Loucy (cell line): ENCODE results near the gene ZNF333.
A peak's percentile ranks its signal among the peaks of the same experiment; 100 is the strongest.

Experiments used
- H2AFZ ChIP-seq: fragments of 200-600 bp; sonication (generic); 2 replicates; pipeline ENCODE4 v1.6.0; 2016; ENCODE audit warnings: antibody characterized with exemption, mild to moderate bottlenecking, low read length, moderate library complexity
- H3F3A ChIP-seq: fragments of 200-600 bp; 2 replicates; pipeline ENCODE4 v1.6.0; 2016; ENCODE audit warnings: antibody characterized with exemption, low read depth, mild to moderate bottlenecking
- H3K27me3 ChIP-seq: fragments of 200-600 bp; sonication (generic); 2 replicates; pipeline ENCODE4 v1.6.1; 2014; ENCODE audit warnings: low read length, mild to moderate bottlenecking; ENCODE audit not compliant: insufficient read depth, poor library complexity, severe bottlenecking
- H3K36me3 ChIP-seq: fragments of 200-600 bp; sonication (generic); 2 replicates; pipeline ENCODE4 v1.6.1; 2016; ENCODE audit warnings: low read length; ENCODE audit not compliant: insufficient read depth
- H3K4me1 ChIP-seq: fragments of 200-600 bp; sonication (generic); 2 replicates; pipeline ENCODE4 v1.5.1; 2014; ENCODE audit warnings: low read length, mild to moderate bottlenecking; ENCODE audit not compliant: insufficient read depth, poor library complexity, severe bottlenecking
- H3K4me2 ChIP-seq: fragments of 200-600 bp; sonication (generic); 2 replicates; pipeline ENCODE4 v1.6.0; 2014; ENCODE audit warnings: antibody characterized with exemption, low read length, low read depth, mild to moderate bottlenecking; ENCODE audit not compliant: poor library complexity, severe bottlenecking
- H3K4me3 ChIP-seq: fragments of 200-600 bp; sonication (generic); 2 replicates; pipeline ENCODE4 v1.5.1; 2014; ENCODE audit warnings: low read length, mild to moderate bottlenecking, mixed read lengths; ENCODE audit not compliant: poor library complexity, severe bottlenecking
- H3K79me2 ChIP-seq: fragments of 200-600 bp; sonication (generic); 2 replicates; pipeline ENCODE4 v1.6.1; 2014; ENCODE audit warnings: low read length; ENCODE audit not compliant: insufficient read depth
- H3K9ac ChIP-seq: fragments of 200-600 bp; sonication (generic); 2 replicates; pipeline ENCODE4 v1.6.0; 2014; ENCODE audit warnings: mild to moderate bottlenecking, low read depth, low read length, moderate library complexity; ENCODE audit not compliant: poor library complexity, severe bottlenecking
- H3K9me2 ChIP-seq: fragments of 200-600 bp; sonication (generic); replicated peaks from 2 replicates; pipeline ENCODE4 v1.6.1; 2016; ENCODE audit warnings: low read depth, low read length, mixed read lengths
- H3K9me3 ChIP-seq: fragments of 200-600 bp; sonication (generic); 2 replicates; pipeline ENCODE4 v1.6.1; 2014; ENCODE audit warnings: mild to moderate bottlenecking, antibody characterized with exemption, low read length, low read depth; ENCODE audit not compliant: insufficient read depth
- H4K20me1 ChIP-seq: fragments of 200-600 bp; sonication (generic); 2 replicates; pipeline ENCODE4 v1.6.0; 2014; ENCODE audit warnings: antibody characterized with exemption, low read length, mild to moderate bottlenecking; ENCODE audit not compliant: insufficient read depth, poor library complexity, severe bottlenecking
- EZH2phosphoT487 ChIP-seq: fragments of 200-600 bp; IDR thresholded peaks from 2 replicates; pipeline ENCODE4 v1.6.1; 2018; ENCODE audit warnings: antibody characterized with exemption, mild to moderate bottlenecking, moderate library complexity, borderline replicate concordance
- TF ChIP-seq, protein P1 (sequence below): fragments of 200-600 bp; sonication (generic); conservative IDR thresholded peaks from 2 replicates; pipeline ENCODE4 v1.5.1; 2014; ENCODE audit warnings: mild to moderate bottlenecking, antibody characterized with exemption, low read length

The ZNF333 gene

DNA sequence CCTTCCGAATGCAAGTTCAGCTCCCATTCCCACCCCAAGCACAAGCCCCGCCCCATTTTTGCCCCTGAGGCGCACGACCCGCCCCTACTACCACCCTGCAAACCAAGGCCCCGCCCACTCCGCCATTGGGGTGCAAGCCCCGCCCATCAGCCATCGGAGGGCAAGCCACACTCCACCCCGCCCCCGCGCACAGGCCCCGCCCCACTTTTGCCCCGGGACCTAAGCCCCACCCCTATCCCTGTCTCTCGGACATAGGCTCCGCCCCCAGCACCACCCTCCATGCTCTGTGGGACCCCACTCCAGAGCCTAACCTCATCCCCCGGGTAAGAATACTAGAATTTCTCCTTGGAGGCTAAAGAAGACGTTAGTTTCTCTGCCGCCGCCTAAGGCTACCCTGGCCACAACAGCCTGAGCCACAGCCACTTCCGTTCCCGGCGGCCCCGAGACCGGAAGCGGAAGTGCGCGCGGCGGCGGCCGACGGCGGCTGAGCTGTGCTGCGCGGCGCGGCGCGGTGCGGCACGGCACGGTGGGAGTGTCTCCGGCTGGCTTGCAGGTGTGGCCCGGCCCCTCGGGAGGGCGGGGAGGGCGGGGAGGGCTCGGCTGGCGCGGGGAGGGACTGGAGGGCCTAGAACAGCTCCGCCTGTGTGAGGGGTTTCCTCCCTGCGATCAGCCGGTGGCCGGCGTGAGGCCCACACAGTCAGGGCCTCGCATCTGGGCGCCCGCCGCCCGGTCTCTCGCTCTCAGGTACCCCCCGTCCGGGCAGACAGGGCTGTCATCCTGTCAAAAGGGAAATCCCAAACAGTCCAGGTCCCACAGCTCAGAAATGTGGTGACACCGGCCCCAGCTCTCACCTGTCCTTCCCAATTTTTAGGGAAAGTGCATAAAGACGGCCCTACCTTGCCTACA is at the start of gene ZNF333:
Gene ZNF333 (plus strand): TSS at position 451 of the 906 bp plus-strand sequence. CDS start 3,444 bp downstream, outside the sequence.
- Histone ChIP-seq H3K79me2 (0 out of 2 replicates have a peak, but pooled peaks cover 4% of the 10 kb centered on the region), H3K9ac (peak within 1 kb of the TSS; percentile 82), H3K4me1 (peaks cover 18% of the 10 kb centered on the region), H3K27me3 (no peaks in the 10 kb centered on the region), H3K9me3 (no peaks in the 10 kb centered on the region), H4K20me1 (no peaks in the 10 kb centered on the region), H3F3A (peaks cover 6% of the 10 kb centered on the region; the same call in 1 of the 2 replicates), H3K4me2 (peak within 1 kb of the TSS; percentile 86), H2AFZ (peak within 1 kb of the TSS; percentile 89), H3K9me2 (no peaks in the 10 kb centered on the region), H3K4me3 (peak within 1 kb of the TSS; percentile 92), H3K36me3 (no peaks in the 10 kb centered on the region)
- TF ChIP-seq EZH2phosphoT487, result no peak
- TF ChIP-seq, protein P1, sequence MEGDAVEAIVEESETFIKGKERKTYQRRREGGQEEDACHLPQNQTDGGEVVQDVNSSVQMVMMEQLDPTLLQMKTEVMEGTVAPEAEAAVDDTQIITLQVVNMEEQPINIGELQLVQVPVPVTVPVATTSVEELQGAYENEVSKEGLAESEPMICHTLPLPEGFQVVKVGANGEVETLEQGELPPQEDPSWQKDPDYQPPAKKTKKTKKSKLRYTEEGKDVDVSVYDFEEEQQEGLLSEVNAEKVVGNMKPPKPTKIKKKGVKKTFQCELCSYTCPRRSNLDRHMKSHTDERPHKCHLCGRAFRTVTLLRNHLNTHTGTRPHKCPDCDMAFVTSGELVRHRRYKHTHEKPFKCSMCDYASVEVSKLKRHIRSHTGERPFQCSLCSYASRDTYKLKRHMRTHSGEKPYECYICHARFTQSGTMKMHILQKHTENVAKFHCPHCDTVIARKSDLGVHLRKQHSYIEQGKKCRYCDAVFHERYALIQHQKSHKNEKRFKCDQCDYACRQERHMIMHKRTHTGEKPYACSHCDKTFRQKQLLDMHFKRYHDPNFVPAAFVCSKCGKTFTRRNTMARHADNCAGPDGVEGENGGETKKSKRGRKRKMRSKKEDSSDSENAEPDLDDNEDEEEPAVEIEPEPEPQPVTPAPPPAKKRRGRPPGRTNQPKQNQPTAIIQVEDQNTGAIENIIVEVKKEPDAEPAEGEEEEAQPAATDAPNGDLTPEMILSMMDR, result no peak

DNA sequence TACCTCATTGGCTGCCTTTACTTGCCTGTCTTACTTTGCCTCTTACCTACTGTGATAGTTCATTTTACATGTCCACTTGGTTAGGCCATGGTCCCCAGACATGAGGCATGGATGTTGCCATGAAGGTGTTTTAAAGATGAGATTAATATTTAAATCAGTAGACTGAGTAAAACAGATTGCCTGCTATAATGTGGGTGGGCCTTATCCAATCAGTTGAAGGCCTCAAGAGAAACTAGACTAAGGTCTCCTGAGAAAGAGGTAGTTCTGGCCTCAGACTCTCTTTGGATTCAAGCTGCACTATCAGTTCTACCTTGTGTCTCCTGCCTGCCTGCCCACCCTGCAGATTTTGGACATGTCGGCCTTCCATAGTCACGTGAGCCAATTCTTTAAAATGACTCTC is 41.3 kb upstream of the ZNF333 start:
- no peaks in the 10 kb centered on the region for H3K27me3 ChIP-seq
- H3K4me3 ChIP-seq, result no peak overlapping the region
- H3K9me2 ChIP-seq, result no peaks in the 10 kb centered on the region
- H3K4me2 ChIP-seq, result no peak overlapping the region
- no peaks in the 10 kb centered on the region for H3F3A ChIP-seq
- TF ChIP-seq, protein P1, result no peak
- no peak for TF ChIP-seq EZH2phosphoT487
- H3K36me3 ChIP-seq, result no peaks in the 10 kb centered on the region
- H4K20me1 ChIP-seq, result no peaks in the 10 kb centered on the region
- no peaks in the 10 kb centered on the region for H3K79me2 ChIP-seq
- no peaks in the 10 kb centered on the region for H3K9me3 ChIP-seq
- H3K9ac ChIP-seq, result no peak overlapping the region
- no peaks in the 10 kb centered on the region for H3K4me1 ChIP-seq
- no peak overlapping the region for H2AFZ ChIP-seq

GRCh38 chr19:14649020-14649419 is 40.8 kb upstream of the ZNF333 start:
- Histone ChIP-seq H3K27me3 (no peaks in the 10 kb centered on the region), H3K4me2 (no peak overlapping the region), H3K9ac (no peak overlapping the region), H3K79me2 (no peaks in the 10 kb centered on the region), H3K36me3 (no peaks in the 10 kb centered on the region), H3F3A (no peaks in the 10 kb centered on the region), H4K20me1 (no peaks in the 10 kb centered on the region), H3K9me2 (no peaks in the 10 kb centered on the region), H3K4me1 (no peaks in the 10 kb centered on the region), H2AFZ (no peak overlapping the region), H3K9me3 (no peaks in the 10 kb centered on the region), H3K4me3 (no peak overlapping the region)
- TF ChIP-seq, protein P1, result no peak
- TF ChIP-seq EZH2phosphoT487, result no peak
